HEK293 (cell line): ENCODE results near the gene TET1.

Experiments used
- SP2 ChIP-seq: fragments of 450-650 bp; formaldehyde crosslinking; IDR thresholded peaks from 2 replicates; pipeline ENCODE4 v1.5.1; 2016; ENCODE audit warnings: missing biosample characterization, missing genetic modification characterization
- YY1 ChIP-seq: fragments of 450-650 bp; formaldehyde crosslinking; IDR thresholded peaks from 2 replicates; pipeline ENCODE4 v1.5.1; 2018; ENCODE audit warnings: missing biosample characterization, missing genetic modification characterization
- ZBTB1 ChIP-seq: fragments of 450-650 bp; formaldehyde crosslinking; IDR thresholded peaks from 2 replicates; pipeline ENCODE4 v1.5.1; 2016; ENCODE audit warnings: missing biosample characterization, missing genetic modification characterization
- ZNF114 ChIP-seq: fragments of 450-650 bp; formaldehyde crosslinking; IDR thresholded peaks from 2 replicates; pipeline ENCODE4 v1.5.0; 2017; ENCODE audit warnings: missing biosample characterization, missing genetic modification characterization
- ZNF132 ChIP-seq: fragments of 450-650 bp; formaldehyde crosslinking; IDR thresholded peaks from 2 replicates; pipeline ENCODE4 v1.5.1; 2017; ENCODE audit warnings: missing biosample characterization, missing genetic modification characterization, borderline replicate concordance
- ZNF274 ChIP-seq, 2 experiments: fragments of 200-500 bp in 1 of 2; fragments of 450-650 bp in 1 of 2; sonication (Bioruptor generic) in 1 of 2; formaldehyde crosslinking in 1 of 2; IDR thresholded peaks; 2 replicates each; pipeline versions ENCODE4 v1.5.1 to v1.6.1; 2014 to 2016; ENCODE audit warnings: borderline replicate concordance in 1 of 2, inconsistent platforms in 1 of 2, low read length in 1 of 2, missing biosample characterization in 1 of 2, missing genetic modification characterization in 1 of 2
- ZNF394 ChIP-seq: fragments of 450-650 bp; formaldehyde crosslinking; IDR thresholded peaks from 2 replicates; pipeline ENCODE4 v1.5.1; 2016; ENCODE audit warnings: missing biosample characterization, missing genetic modification characterization, mild to moderate bottlenecking, moderate library complexity, borderline replicate concordance
- ZNF707 ChIP-seq: fragments of 450-650 bp; formaldehyde crosslinking; IDR thresholded peaks from 2 replicates; pipeline ENCODE4 v1.5.1; 2016; ENCODE audit warnings: missing biosample characterization, missing genetic modification characterization
- ZNF791 ChIP-seq: fragments of 450-650 bp; formaldehyde crosslinking; IDR thresholded peaks from 2 replicates; pipeline ENCODE4 v1.5.1; 2016; ENCODE audit warnings: missing biosample characterization, missing genetic modification characterization
- TF ChIP-seq, protein P1 (sequence below): fragments of 450-650 bp; formaldehyde crosslinking; IDR thresholded peaks from 2 replicates; pipeline ENCODE4 v1.5.1; 2016; ENCODE audit warnings: missing biosample characterization, missing genetic modification characterization
- TF ChIP-seq, protein P2 (sequence below): fragments of 450-650 bp; formaldehyde crosslinking; IDR thresholded peaks from 2 replicates; pipeline ENCODE4 v1.5.1; 2016; ENCODE audit warnings: missing biosample characterization, missing genetic modification characterization
- TF ChIP-seq, protein P3 (sequence below): fragments of 450-650 bp; formaldehyde crosslinking; IDR thresholded peaks from 2 replicates; pipeline ENCODE4 v1.5.1; 2016; ENCODE audit warnings: missing biosample characterization, missing genetic modification characterization, borderline replicate concordance

DNA sequence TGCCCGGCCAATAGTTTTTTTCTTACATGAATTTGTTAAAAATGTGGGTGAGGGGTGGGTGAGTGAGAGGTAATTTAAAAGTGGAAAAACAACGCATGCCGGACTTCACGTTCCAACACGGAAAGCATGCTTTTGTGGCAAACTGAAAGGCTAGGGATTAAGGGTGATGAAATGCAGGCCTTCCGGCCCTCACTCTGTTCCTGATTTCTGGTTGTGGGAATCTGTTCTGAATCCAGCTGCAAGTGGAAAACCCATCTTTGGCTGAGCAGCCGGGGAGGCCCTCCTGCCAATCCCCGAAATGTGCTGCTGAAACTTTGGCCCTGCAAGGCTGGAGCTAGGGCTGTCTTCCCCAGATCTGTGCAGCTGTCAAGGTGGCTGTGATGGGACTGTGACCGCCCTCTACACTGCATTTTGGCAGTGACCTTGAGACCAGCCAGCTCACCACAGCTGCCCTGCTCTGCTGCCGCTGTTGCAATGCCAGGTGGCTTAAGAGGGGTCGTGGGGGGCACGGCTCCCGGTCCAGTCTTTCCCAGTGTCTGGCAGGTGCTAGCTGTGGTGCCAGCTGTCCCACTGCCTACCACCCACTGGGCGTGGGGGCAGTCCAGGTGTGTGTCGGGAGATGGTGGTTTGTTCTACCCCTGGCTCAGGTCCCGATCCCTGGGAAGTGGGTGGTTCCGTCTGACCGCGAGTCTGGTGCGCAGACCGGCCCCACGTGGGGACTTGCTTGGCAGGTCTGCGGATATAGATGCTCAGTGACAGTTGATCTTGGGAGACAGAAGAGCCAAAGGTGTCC, 39.0 kb downstream of the TET1 start:
- no peak for TF ChIP-seq YY1 (tag by site-specific recombination)
- TF ChIP-seq ZNF791 = no peak
- TF ChIP-seq, protein P1, sequence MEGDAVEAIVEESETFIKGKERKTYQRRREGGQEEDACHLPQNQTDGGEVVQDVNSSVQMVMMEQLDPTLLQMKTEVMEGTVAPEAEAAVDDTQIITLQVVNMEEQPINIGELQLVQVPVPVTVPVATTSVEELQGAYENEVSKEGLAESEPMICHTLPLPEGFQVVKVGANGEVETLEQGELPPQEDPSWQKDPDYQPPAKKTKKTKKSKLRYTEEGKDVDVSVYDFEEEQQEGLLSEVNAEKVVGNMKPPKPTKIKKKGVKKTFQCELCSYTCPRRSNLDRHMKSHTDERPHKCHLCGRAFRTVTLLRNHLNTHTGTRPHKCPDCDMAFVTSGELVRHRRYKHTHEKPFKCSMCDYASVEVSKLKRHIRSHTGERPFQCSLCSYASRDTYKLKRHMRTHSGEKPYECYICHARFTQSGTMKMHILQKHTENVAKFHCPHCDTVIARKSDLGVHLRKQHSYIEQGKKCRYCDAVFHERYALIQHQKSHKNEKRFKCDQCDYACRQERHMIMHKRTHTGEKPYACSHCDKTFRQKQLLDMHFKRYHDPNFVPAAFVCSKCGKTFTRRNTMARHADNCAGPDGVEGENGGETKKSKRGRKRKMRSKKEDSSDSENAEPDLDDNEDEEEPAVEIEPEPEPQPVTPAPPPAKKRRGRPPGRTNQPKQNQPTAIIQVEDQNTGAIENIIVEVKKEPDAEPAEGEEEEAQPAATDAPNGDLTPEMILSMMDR (tag by site-specific recombination) = no peak
- no peak for TF ChIP-seq ZNF132 (tag by site-specific recombination)
- no peak for TF ChIP-seq ZBTB1 (tag by site-specific recombination)
- no peak for TF ChIP-seq ZNF114 (tag by site-specific recombination)
- TF ChIP-seq, protein P2, sequence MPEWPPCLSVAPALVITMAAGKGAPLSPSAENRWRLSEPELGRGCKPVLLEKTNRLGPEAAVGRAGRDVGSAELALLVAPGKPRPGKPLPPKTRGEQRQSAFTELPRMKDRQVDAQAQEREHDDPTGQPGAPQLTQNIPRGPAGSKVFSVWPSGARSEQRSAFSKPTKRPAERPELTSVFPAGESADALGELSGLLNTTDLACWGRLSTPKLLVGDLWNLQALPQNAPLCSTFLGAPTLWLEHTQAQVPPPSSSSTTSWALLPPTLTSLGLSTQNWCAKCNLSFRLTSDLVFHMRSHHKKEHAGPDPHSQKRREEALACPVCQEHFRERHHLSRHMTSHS (tag by site-specific recombination) = no peak
- no peak for TF ChIP-seq SP2
- TF ChIP-seq, protein P3, sequence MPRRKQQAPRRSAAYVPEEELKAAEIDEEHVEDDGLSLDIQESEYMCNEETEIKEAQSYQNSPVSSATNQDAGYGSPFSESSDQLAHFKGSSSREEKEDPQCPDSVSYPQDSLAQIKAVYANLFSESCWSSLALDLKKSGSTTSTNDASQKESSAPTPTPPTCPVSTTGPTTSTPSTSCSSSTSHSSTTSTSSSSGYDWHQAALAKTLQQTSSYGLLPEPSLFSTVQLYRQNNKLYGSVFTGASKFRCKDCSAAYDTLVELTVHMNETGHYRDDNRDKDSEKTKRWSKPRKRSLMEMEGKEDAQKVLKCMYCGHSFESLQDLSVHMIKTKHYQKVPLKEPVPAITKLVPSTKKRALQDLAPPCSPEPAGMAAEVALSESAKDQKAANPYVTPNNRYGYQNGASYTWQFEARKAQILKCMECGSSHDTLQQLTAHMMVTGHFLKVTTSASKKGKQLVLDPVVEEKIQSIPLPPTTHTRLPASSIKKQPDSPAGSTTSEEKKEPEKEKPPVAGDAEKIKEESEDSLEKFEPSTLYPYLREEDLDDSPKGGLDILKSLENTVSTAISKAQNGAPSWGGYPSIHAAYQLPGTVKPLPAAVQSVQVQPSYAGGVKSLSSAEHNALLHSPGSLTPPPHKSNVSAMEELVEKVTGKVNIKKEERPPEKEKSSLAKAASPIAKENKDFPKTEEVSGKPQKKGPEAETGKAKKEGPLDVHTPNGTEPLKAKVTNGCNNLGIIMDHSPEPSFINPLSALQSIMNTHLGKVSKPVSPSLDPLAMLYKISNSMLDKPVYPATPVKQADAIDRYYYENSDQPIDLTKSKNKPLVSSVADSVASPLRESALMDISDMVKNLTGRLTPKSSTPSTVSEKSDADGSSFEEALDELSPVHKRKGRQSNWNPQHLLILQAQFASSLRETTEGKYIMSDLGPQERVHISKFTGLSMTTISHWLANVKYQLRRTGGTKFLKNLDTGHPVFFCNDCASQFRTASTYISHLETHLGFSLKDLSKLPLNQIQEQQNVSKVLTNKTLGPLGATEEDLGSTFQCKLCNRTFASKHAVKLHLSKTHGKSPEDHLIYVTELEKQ = no peak
- TF ChIP-seq ZNF707 (tag by site-specific recombination) = no peak
- no peak for TF ChIP-seq ZNF394 (tag by site-specific recombination)
- TF ChIP-seq ZNF274 (IDR thresholded peaks at IDR 0.05; ENCODE audit: low read length) = no peak
- no peak for TF ChIP-seq ZNF274 (tag by site-specific recombination; IDR thresholded peaks at IDR 0.05; ENCODE audit: borderline replicate concordance)
